PFSK-1 (cell line): ENCODE measurements around the gene HIPK2.

Experiments
- POLR2AphosphoS5 ChIP-seq: IDR thresholded peaks from 2 replicates; pipeline ENCODE4 v1.6.1; 2012; ENCODE audit warnings: low read depth, mild to moderate bottlenecking, control low read depth, low read length, moderate library complexity
- SIN3A ChIP-seq: IDR thresholded peaks from 2 replicates; pipeline ENCODE4 v1.6.1; 2012; ENCODE audit warnings: mild to moderate bottlenecking, low read length, moderate library complexity, borderline replicate concordance; ENCODE audit not compliant: insufficient read depth
- TF ChIP-seq, protein P1 (sequence below), 2 experiments: IDR thresholded peaks; 2 replicates each; pipeline versions ENCODE4 v1.6.1 to v1.8.0; 2011 to 2012; ENCODE audit warnings: low read depth in 2 of 2, low read length in 2 of 2, control low read depth in 1 of 2, inconsistent platforms in 1 of 2, mild to moderate bottlenecking in 1 of 2, moderate library complexity in 1 of 2; ENCODE audit not compliant: insufficient read depth in 1 of 2

GRCh38 chr7:139651914-139652313 is 125.9 kb downstream of the HIPK2 start:
- TF ChIP-seq POLR2AphosphoS5, result no peak
- TF ChIP-seq, protein P1, sequence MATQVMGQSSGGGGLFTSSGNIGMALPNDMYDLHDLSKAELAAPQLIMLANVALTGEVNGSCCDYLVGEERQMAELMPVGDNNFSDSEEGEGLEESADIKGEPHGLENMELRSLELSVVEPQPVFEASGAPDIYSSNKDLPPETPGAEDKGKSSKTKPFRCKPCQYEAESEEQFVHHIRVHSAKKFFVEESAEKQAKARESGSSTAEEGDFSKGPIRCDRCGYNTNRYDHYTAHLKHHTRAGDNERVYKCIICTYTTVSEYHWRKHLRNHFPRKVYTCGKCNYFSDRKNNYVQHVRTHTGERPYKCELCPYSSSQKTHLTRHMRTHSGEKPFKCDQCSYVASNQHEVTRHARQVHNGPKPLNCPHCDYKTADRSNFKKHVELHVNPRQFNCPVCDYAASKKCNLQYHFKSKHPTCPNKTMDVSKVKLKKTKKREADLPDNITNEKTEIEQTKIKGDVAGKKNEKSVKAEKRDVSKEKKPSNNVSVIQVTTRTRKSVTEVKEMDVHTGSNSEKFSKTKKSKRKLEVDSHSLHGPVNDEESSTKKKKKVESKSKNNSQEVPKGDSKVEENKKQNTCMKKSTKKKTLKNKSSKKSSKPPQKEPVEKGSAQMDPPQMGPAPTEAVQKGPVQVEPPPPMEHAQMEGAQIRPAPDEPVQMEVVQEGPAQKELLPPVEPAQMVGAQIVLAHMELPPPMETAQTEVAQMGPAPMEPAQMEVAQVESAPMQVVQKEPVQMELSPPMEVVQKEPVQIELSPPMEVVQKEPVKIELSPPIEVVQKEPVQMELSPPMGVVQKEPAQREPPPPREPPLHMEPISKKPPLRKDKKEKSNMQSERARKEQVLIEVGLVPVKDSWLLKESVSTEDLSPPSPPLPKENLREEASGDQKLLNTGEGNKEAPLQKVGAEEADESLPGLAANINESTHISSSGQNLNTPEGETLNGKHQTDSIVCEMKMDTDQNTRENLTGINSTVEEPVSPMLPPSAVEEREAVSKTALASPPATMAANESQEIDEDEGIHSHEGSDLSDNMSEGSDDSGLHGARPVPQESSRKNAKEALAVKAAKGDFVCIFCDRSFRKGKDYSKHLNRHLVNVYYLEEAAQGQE (IDR thresholded peaks at IDR 0.05; ENCODE audit: insufficient read depth in 1 of 2, low read depth in 2 of 2, low read length in 2 of 2), result no peak
- no peak for TF ChIP-seq SIN3A
